ENCODE results near the gene PBXIP1.
"Not testable (repeated sequence)": the region's sequence is repeated elsewhere in the genome, so short reads cannot be mapped to it uniquely, and the experiment has no call there.

Gene PBXIP1, protein sequence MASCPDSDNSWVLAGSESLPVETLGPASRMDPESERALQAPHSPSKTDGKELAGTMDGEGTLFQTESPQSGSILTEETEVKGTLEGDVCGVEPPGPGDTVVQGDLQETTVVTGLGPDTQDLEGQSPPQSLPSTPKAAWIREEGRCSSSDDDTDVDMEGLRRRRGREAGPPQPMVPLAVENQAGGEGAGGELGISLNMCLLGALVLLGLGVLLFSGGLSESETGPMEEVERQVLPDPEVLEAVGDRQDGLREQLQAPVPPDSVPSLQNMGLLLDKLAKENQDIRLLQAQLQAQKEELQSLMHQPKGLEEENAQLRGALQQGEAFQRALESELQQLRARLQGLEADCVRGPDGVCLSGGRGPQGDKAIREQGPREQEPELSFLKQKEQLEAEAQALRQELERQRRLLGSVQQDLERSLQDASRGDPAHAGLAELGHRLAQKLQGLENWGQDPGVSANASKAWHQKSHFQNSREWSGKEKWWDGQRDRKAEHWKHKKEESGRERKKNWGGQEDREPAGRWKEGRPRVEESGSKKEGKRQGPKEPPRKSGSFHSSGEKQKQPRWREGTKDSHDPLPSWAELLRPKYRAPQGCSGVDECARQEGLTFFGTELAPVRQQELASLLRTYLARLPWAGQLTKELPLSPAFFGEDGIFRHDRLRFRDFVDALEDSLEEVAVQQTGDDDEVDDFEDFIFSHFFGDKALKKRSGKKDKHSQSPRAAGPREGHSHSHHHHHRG

DNA sequence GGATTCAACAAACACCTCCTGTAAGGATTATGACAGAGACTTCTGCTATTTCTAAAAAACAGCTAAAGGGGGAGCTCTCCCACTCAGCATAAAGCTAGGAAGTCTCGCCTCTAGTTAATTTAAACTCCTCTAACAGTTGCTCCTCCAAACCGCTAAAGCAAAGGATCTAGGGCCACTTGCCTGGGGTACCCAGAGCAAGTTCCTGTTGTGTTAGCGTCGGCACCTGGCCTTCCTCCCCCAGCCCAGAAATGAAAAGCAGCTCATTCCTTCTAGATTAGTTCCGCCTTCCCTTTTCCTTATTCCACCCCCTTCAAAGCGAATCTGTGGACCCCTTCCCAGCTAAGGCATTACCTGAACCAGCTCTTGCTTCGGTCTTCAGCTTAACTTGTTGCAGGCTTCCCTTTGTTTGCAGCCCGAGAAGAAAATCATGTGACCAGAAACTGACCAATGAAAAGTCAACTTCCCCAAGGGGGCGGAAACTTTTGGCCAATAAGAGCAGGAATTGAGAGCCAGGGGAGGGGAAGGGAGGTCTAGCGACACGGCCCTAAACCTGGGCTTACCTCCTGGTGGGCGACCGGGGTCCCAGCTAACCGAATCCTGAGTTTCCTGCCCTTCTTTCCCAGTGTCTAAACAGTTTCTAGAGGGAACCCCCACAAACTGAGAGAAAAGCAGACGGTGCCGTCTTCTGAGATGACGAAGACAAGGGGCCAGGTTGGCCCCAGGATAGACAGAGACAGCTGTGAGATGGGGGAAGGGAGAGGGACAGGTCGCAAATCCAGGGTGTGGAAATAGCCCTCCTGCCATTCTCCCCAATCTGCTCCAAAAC lies at the start of gene PBXIP1:
TSS of gene PBXIP1 (minus strand) at position 382 of the 826 bp plus-strand sequence. CDS start 2,378 bp downstream, outside the sequence.
- DNase-seq = peak; percentile 90

DNA sequence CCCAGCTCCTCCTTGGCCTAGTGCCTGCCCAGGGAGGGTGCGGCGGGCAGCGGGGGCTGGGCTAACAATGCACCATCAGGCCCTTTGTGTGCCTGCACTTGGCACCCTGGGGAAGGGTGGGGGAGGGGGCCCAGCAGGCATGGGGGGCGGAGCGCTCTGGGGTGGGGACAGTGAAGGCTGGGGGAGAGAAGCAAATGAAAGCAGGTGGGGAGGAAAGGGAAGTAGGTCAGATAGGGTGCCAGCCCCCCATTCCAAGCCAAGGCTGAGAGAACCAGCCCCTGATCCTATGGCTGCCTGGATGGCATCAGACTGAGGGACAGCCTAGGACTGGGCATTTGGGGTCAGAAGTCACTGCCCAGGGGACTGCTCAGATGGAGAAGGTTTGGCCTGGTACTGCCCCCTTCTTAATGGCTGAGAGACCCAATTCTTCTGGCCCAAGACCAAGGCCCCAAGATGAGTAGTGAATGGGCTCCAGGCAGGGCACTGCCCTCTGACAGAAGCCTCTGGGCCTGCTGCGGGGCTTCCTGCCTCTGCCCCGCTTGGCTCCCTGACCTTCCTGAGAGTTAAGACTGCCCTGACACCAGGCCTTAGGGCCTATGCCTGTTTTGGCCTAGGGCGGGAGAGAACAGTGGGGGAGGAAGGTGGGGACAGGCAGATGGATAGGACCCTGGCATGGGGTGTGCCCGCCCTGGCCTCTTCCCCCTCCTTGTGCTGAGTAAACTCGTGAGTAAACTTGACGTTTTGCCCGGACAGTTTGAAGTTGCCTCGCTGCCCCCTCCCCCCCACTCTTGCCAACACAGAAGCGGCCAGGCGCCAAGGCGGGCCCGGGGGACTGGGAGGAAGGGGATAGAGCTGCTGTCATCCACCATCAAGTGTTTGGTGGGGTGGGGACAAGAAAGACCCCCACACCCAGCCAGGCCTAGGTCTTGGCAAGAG lies 49.4 kb upstream of the PBXIP1 start:
- peak; percentile 58 for DNase-seq

- DNase-seq = no peak
Observed at GRCh38 chr1:155004352-155005075, 48.6 kb upstream of the PBXIP1 start.

DNA sequence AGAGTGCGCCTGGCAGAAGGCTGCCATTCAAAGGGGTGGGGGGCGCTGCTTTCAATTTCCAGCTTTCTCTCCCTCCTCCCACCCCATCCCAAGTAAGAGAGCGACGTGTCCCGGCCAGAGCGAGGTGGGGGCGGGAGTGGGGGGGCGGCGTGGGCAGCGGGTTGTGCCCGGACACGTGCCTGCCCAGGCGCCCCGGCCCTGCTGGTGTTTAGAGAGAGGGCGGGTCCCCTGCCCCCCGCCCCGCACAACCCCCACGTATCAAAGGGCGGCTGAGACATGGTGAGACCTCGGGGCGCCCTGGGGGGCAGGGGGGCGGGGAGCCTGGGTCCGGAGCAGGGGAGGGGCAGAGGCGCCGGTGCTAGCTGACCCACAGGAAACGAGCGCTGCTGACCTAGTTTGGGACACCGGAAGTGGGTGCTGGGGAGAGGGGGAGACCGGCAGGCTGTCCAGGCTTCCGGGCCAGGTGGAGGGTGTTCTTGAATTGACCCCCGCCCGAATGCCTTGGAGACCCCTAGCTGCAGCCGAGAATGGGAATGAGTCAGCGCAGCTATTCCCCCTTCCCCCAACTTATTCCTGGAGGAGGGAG lies 48.0 kb upstream of the PBXIP1 start:
- no peak for DNase-seq

GRCh38 chr1:155003227-155003765 lies 47.4 kb upstream of the PBXIP1 start:
- DNase-seq = no peak

GRCh38 chr1:155002464-155003226 lies 46.7 kb upstream of the PBXIP1 start, which contains the start of gene ZBTB7B:
Gene ZBTB7B (plus strand): TSS chr1:155002802. CDS start chr1:155014661, 11,859 bp downstream.
- DNase-seq = no peak

DNA sequence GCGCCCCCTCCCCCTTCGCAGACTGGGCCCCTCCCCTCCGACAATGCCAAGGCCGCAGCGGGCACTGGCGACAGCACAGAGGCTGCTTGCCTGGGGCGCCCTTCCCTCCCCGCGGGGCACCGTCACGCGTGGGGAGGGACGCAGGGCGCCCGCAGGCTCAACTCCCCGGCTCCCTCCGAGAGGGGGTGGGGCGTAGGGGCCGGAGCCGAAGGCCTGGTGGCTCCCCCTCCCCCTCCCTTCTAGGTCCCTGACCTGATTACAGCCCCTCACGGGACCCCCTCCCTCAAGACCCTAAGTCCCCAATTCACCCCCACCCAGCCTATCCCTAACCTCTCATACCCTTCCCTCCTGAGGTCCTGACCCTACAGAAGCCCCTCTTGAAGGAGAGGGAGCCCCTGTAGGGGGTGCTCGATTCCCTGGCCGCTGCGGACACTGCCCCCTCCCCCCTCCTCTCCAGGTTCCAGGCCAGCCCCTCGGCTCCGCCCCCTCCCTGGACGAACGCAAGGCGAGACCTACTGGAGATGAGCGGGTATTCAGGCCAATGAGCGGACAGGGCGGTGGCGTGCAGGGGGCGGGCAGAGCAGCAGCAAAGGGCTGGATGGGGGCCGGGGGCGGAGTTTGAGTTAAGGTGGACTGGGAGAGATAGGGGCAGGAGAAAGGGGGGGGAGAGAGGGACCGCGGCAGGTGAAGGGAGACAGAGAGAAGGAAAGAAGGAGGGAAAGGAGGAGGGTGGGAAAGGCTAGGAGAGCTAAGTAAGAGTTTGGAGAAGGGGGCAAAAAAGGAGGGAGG lies 46.0 kb upstream of the PBXIP1 start:
- peak; percentile 97 for DNase-seq

GRCh38 chr1:155001425-155001674 lies 45.5 kb upstream of the PBXIP1 start:
- no peak for DNase-seq

DNA sequence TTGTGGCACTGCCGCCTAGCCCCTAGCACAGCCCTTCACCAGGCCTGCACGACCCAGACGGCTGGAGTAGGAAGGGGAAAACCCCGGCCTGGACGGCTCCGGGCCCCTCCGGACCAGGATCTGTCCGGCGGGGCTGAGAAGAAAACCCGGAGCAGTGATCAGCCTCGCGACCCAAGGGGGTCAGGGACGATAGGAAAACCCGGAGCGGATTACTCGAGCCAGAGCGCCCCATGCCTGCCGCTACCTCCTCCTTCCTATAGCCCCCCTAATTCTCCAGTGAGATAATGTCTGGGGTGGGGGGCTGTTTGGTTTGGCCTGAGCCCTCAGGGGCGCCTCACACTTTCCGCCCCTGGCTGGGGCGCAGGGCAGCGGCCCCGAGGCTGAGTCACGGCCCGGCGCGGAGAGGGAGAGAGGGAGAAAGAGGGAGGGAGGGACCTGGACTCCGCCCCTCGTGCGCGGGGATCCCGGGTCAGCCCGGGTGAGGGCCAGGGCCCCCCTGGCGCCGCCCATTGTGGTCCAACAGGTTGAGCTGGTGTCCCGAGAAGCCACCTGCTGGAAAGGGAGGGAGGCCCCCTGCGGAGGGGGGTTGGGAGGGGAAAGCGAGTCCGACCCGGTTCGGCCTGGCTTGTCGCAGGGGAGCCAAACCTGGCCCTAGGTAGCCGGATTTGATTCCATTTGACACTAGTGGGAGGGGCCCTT lies 45.0 kb upstream of the PBXIP1 start:
- DNase-seq = peak; percentile 76

GRCh38 chr1:155000411-155000725 lies 44.5 kb upstream of the PBXIP1 start:
- no peak for DNase-seq

- no peak for DNase-seq
Observed at GRCh38 chr1:154999571-155000410, 43.9 kb upstream of the PBXIP1 start.

- DNase-seq = peak; percentile 72
Observed at GRCh38 chr1:154998818-154999570, 43.1 kb upstream of the PBXIP1 start.

DNA sequence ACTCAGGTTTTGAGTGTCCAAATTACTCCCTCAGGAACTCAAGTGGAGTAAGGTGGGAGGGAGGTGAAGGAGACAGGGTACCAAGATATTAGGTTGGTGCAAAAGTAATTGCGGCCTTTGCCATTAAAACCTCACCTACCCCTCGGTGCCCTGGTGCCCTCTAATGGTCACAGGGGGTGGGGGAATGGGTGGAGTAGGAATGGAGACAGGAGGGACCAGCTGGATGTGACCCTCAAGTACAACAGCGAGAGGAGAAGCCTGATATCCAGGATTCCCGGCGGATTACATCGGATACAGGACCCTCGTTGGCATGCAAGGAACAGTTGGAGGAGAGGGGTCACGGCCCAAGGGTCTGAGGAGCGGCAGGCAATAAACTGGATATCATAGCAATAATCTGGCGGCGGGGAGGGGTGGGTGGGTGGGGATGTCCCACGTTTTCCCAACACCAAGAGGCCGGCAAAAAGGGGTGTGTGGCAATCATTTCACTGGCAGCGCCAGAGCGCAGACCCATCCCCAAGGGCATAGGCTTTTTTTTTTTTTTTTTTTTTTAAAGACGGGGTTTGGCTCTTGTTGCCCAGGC lies 42.4 kb upstream of the PBXIP1 start:
- no peak for DNase-seq

DNA sequence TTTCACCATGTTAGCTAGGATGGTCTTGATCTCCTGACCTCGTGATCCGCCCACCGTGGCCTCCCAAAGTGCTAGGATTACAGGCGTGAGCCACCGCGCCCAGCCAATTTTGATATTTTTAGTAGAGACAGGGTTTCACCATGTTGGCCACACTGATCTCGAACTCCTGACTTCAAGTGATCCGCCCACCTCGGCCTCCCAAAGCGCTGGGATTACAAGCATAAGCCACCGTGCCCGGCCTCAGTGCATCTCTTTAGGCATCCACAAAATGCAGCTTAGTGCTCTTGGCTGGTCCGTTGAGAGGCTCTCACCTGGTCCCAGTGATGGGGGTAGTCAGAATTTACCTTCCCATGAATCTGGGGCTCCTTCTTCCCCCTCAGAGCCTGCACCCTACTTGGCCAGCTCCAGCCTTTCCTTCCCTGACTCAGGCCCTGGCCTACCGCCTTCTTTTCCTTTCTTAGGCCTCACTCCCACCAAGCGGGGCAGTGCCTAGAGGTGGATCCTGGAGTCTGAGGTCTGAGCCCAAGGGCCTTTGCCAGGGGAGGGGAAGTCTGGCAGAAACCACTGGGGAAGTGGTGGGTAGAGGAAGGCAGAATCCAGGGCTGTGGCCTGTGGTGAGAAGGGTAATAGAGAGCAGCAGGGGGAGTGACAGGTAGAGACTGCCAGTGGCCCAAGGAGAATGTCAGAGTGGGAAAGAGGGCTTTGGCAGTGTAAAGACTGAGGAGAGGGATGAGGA lies 41.2 kb upstream of the PBXIP1 start:
- DNase-seq = no peak

DNA sequence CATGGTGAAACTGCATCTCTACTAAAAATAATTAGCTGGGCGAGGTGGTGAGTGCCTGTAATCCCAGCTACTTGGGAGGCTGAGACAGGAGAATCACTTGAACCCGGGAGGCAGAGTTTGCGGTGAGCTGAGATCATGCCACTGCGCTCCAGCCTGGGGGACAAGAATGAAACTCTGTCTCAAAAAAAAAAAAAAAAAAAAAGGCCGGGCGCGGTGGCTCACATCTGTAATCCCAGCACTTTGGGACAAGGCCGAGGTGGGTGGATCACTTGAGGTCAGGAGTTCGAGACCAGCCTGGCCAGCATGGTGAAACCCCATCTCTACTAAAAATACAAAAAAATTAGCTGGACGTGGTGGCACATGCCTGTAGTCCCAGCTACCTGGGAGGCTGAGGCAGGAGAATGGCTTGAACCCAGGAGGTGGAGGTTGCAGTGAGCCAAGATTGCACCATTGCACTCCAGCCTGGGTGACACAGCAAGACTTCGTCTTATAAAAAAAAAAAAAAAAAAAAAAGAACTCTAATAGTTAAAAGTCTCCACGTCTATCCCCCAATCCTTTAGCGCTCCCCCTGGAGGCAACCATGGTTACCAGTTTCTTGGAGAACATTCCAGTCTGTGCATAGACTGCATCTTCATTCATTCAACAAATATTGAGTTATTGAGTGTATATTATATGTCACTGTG lies 39.5 kb upstream of the PBXIP1 start:
- DNase-seq = not testable (repeated sequence)
